HG02588 (cell line): ENCODE data around the gene LINGO1.

Experiments used
- ATAC-seq: cut with Tn5 transposase; IDR thresholded peaks from one replicate; pipeline ENCODE4 v1.9.1; 2021; ENCODE audit warnings: mild to moderate bottlenecking, moderate library complexity; ENCODE audit not compliant: unreplicated experiment

Gene LINGO1, protein sequence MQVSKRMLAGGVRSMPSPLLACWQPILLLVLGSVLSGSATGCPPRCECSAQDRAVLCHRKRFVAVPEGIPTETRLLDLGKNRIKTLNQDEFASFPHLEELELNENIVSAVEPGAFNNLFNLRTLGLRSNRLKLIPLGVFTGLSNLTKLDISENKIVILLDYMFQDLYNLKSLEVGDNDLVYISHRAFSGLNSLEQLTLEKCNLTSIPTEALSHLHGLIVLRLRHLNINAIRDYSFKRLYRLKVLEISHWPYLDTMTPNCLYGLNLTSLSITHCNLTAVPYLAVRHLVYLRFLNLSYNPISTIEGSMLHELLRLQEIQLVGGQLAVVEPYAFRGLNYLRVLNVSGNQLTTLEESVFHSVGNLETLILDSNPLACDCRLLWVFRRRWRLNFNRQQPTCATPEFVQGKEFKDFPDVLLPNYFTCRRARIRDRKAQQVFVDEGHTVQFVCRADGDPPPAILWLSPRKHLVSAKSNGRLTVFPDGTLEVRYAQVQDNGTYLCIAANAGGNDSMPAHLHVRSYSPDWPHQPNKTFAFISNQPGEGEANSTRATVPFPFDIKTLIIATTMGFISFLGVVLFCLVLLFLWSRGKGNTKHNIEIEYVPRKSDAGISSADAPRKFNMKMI

DNA sequence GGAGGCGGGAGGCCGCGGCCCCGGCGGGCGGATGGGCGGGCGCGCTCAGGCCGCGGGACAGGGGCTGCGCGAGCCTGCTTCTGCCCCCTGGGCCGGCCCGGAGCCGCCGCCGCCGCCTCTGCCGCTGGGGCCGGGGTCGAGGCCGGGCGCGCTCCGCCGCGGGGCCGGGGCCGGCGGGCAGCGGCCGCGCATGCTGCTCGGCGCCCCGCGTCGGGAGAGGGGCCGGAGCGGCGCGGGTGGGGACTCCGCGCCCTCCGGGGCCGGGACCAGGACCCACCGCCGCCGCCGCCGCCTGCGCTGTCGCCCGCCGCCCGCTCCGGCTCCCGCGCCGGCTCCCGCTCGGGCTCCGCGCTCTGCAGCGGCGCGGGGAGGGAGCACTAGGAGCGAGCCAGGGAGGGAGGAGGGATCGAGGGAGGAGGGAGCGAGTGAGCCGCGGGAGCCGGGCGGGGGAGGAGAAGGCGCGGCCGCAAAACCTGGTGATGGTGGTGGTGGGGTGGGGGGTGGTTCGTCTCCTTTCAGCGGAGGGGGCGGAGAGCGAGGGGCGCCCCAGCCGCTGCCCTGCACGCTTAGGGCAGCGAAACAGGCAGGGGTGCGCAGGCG, at the start of gene LINGO1:
LINGO1 (minus strand) TSS at position 379 of the 600 bp plus-strand sequence. CDS start 597 bp downstream, outside the sequence.
- no peak for ATAC-seq

DNA sequence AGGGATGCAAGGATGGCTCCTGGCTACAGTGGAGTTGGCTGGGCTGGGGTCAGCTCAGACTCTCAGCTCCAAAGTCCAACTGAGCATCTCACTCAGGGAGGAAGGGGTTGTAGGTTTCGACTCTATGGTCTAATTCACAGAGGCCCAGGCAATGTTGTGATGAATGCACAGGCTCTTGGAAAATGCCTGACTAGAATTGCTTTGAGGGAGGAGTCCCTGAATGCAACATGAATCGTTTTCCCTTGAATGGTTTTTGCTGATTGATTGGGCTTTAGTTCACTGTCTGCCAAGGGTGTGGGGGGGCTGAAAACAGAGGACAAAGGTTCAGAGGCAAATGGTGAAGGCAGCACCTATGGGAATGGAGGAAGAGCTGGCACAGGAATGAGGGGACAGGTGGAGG, 48.6 kb upstream of the LINGO1 start:
- ATAC-seq = no peak

DNA sequence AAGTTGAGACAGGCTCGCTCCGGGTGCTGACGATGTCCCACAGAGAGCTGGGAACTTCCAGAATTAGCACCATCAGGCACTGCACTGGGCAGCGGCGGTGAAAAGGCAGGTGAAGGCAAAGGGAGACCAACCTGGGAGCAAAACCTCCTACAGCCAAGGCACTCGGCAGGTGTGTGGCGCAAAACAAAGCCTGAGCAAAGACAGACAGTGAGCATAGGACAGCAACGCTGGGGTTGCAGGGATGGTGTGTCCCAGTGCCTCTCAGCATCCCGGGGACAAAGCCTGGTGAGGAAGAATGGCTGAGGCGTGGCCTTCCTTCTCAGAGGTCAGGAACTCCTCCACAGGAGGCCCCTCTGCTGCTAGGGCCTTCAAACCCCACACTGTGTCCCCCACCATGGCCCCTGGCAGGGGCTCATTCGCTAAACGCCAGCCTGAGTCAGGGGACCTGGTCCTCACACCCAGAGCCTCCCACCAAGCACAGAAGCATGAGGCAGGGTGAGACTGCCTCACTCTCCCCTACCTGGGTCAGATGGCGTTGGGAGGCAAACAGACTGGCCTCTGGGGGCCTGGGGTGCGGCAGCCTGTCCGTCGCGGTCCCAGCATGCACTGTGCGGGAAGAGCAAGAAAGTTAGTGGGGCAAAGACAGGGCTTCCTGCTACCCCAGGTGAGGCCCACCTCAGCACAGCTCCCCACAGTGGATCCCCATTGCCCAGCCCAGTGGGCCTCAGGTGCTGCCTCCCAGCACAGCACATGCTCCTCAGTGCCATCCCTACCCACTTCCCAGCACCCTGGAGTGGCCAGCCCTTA, 44.1 kb upstream of the LINGO1 start:
- ATAC-seq = no peak

DNA sequence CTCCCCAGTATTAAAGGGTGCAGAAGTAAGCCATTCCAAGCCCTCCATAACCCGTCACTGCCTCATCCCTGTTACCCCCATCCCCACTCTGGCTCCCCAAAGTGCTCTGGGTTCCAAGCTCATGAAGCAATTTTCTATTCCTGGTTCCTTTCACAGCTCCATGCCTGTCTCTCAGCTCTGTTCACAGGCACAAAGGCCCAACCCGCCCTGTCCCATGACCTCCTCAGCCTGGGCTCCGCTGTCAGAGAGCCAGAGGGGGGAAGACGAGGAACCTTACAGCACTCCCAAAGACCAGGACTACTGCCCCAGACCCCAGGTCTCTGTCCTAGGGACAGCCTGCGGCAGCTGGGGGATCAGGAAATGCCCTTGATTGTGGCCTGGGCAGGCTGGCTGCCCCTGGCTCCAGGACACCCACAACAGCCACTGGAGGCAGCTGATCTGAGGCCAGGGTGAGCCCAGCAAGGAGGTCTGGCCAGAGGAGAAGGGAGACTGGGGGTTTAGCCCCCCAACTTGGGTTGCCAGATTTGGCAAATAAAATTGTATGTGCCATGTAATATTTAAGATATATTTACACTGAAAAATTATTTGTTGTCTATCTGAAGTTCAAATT, 43.2 kb upstream of the LINGO1 start:
- no peak for ATAC-seq

DNA sequence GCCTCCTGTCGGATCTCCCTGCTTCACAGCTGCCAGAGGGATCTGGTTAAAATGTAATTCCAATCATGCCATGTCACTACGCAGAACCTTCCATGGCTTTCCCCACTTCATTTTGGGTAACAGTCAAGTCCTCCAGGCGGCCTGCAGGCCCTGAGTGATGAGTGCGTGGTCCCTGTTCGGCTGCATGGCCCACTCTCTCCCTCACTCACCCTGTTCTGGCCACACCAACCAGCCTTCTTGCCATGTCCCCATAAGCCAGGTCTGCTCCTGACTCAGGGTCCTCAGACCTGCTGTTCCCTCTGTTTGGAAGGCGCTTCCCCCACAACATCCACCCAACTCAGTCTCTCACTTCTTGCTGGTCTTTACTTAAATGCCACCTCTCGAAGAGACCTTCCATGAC, 41.6 kb upstream of the LINGO1 start:
- ATAC-seq = no peak

DNA sequence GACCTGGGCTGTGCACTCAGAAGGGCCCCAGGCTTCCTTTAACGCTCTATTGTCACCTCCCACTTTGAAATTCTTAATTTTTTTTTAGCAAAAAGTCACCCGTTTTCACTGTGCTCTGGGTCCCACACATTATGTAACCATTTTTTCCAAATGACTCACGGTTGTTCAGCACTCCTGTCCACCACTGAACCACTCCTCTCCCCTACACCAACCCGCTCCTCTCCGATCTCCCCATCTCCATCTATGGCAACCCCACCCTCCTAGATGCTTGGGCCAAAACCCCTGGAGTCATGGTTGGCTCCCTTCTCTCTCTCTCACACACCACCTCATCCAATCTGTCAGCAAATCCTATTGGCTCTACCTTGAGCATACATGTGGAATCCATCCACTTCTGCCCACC, 41.2 kb upstream of the LINGO1 start:
- no peak for ATAC-seq

DNA sequence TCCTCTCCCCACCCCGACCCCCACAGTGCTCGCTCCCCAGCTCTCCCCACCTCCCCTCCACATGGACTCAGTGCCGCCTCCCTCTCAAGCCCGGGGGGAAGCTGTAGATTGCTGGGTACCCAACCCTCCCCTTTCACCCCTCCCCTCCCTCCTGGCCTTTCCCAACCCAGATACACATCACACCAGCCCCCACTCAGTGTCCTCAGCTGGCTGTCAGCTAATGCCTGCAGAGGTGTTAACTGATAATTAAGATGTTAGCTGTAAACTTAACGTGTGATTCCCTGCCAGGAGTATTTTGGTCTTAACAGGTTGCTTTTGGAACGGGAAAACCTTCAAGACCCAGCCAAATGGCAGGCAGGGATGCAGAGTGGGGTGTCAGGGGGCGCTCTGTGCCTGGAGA, 39.4 kb upstream of the LINGO1 start:
- ATAC-seq = no peak

DNA sequence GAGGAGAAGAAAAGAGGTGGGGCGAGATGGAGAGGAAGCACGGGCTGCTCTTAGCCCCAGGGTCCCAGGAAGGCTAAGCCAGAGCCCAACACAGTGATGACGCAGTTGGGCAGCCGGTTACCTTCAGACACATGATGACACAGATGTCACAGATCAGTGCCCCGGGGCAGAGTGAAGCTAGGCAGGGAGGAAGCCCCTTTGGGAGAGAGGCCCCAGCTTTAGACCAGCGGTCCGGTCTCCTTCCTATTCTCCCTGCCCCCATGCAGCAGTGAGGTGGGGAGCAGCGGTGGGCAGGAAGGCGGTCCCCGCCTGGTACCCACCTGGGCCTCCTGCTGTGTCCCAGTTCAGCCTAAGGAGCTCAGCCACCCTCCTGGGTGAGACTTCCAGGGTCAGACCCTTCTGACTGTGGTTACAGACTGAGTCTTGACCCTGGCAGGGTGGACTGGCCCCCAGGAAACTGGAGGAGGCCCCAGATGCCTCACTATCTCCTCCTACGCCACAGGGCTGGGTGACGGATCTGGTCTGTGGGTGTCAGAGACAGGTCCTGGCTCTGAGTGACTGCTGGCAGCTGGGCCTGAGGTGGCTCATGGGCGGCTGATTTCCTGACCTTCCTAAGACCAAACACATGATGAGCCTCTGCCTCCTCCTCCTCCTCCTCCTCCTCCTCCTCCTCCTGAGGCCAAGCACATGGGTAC, 38.8 kb upstream of the LINGO1 start:
- no peak for ATAC-seq

DNA sequence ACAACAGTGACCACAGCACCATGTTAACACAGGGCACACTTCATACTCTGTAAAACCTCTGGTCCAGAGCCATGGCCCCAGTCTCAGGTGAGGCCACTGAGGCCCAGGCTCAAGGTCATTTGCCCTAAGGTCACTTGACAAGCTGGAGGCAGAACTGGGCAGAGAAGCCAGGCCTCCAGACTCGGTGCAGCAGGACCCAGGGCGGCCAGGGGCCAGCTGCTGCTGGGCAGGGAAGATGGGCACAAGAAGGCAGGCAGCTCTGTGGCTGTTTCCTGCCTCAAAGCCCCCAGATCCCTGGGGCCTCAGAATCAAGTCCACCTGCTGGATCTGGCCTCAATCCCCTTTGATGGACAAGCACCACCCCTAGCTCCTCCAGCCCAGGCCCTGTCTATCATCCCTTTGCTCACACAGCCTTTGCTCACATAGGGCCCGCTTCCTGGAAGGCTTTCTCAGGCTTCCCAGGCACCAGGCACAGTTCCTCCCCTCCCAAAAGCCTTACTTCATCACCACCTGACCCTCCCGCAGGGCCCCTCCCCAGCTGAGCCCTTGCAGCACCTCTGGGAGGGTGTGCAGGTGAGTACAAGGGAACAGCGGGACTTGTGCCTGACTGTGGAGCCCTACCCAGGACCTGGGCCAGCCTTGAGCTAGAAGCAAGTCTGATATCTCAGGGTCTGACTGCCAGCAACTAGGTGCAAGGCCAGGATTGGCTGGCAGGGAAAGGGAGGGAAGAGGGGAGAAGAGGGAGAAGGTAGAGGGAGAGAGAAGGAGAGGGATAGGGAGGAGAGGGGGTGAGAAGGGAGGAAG, 38.0 kb upstream of the LINGO1 start:
- no peak for ATAC-seq

DNA sequence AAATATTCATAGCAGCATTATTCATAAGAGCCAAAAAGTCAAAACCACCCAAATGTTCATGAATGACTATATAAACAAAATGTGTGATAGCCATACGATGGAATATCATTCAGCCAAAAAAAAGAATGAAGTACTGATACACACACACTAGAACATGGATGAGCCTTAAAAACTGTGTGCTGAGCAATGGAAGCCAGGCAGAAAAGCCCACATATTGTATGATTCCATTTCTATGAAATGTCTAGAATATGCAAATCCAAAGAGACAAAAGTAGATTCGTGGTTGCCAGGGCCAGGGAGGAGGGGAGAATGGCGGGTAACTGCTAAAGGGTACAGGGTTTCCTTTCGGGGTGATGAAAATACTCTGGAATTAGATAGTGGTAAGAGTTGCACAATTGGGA, 37.2 kb upstream of the LINGO1 start:
- ATAC-seq = no peak

DNA sequence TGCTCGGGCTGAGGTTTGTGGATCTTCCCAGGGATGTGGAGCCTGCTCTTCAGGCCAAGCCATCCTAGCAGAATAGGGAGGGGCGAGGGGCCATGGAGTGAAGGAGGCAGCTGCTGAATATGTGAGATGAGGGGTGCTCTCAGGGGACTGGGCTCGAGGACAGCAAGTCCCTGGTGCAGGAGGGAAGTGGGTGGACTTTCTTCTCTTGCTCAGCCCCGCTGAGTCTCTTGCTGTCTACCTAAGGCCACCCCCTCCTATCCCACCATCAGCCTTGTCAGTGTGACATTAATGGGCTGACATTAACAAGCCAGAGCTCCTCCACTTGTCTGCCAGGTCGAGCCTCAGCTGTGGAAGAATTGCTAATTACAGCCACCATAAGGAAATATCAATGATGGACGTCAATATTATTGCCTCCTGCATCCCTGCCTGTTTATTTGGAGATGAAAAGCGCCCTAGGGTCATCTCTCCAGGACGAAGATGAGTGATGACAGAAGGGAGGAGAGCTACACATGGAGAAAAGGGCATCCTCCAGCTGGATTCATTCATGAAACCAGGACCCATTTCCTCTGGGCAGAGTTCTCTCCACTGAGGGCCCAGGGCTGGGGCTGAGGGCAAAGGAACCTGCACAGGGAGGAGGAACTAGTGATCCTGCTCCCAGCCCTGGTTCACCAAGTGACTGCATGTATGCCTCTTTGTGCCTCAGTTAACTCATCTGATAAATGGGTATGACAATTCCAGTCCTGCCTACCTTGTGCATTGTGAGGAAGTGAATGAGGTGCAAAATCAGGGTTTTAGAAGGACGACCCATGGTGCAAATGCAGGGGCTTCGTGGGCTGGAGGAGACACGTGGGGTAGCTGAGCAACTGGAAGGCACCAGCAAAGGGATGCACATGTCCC, 34.9 kb upstream of the LINGO1 start:
- ATAC-seq = no peak

DNA sequence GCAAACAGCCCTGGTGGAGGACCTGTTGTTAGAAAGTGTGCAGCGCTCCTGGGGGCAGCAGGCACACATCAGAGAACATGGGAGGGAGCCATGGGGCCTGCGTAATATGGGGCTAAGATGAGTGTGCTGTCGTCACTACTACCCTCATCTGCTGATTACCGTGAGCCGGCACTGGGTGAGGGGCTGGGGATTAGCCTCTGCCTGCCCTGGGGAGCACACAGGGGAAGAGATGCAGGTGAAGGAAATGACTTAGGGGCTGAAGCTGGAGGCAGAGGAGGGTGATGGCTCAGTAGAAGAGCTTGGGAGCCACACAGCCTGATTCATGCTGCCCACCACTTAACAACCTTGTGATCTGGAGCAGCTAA, 33.6 kb upstream of the LINGO1 start:
- ATAC-seq = no peak

DNA sequence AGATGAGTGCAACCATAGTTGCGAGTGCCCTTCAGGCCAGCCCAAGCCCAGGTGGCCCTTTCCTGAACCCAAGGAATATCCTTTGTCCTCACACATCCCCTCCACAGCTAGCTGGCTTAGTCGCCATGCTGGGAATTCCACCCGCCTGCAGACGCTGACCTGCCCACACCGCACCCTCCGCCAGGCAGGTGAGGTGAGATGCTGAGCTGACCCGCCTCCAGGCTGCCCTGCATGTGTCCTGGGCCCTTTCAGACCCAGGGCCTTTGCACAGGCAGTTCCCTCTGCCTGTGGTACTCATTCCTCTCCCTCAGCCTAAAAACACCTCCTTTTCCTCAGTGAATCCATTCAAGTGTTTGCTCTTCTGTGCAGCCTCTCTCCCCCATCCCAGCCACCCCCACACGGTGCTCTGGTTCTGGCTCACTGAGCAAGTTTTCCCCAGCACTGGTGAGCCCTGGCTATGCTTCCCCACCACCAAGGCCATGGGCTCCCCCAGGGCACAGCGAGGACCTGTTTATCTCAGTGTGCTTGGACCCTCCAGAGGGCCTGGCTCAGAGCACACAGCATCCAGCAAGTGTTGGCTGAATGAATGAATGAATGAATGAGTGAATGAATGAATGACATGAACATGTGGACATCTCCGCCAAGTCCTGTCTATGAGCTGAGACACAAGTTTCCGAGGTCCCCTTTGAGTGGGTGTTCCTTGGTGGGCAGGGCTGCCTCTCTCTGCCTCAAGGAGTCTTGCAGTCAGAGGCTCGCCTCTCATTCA, 33.0 kb upstream of the LINGO1 start:
- no peak for ATAC-seq

DNA sequence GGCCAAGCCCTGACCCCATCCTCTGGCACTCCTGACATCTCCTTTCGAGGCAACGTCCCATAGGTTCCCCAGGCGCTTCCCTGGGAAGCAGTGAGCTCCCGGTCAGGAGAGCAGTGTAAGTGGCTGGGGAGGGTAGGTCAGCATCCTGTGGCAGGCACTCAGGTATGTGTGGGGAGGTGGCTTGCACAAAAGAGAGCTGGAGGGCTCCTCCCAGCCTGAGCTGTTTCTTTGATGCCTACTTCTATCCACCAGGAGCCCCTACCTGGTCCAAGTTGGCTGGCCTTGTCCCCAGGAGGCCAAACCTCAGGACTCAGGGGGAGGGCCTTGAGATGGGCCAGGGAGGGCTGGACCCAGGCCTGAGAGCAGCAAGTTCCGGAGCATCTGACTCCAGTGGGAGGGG, 31.7 kb upstream of the LINGO1 start:
- no peak for ATAC-seq

DNA sequence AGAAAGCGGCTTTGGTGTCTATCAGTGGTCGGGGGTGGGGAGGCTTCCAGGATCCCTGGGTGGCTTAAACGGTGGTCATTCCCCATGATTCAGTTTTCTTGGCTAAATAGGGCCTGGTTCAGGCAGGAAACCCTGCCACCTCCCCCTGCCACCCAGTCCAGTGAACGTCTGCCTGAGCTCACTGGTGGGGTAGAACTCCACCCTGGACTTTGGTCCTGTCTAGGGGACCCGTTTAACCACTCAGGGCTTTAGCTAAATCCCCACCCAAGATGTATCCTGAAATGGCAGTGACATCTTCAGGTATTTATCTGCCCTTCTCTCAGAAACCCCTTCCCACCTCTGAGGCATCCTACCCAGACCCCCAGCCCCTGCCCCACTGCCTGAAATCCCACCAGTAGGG, 30.5 kb upstream of the LINGO1 start:
- no peak for ATAC-seq

DNA sequence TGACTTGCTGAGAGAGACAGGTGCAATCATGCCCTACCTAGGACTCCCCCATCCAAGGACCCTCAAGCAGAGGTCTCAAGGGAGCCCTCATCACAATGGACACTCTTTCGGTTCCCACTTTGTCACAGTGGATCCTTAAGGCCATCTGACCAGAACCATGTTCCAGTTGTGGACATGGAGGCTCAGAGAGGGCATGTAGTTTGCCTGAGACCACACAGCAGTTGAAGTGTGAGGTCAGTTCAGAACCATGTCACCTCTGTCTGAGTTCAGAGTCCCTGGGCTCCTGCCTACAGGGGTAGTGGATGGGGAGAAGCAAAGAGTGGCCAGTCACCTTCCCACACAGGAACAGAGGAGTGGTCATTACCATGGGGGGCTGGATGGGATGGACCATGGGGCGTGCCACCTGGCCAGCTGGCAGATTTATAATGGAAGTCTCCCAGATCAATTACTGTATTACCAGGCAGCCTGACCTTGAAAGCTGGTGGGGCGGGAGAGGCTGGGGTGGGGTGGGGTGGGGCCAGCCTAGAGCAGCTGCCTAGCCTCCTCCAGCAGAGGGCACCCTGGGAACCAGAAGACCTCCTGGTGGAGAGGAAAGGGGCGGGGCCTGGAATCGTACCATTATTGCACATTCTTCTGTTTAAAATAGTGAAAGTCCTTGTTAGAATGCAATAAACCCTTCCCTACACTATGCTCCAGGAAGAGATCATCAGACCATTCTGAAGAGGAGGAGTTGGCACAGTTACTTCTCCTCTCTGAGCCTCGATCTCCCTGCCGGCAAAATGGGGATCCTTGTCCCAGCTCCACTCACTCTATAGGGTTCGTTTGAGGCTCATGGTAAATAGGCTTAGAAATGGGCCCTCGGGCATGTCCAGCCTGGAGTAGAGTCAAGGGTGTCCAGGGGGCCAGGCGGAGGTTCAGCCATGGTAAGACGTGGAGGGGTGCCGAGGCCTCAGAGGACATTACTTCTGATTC, 26.9 kb upstream of the LINGO1 start:
- ATAC-seq = no peak

DNA sequence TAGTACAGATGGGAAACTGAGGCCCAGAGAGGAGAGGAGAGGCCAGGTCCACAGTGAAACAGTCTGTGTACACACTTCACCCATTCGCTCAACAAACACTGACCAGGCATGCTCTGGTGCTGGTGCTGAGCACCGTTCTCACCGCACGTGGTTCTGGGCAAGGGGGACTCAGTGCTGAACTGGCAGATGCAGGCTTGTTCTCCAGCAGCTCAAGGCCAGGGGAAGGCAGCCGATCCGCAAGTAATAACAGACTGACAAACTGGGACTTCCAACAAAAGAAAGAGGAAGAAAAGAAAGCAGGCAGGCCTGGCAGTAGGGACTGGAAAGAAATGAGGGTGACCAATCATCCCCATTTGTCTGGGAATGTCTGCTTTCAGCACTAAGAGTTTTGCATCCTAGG, 25.6 kb upstream of the LINGO1 start:
- no peak for ATAC-seq
